Activated T-cell treated with anti-CD3 and anti-CD28 coated beads for 48 hours (primary cell): ENCODE data around the gene KIF5A.
A peak's percentile ranks its signal among the peaks of the same experiment; 100 is the strongest.

Source experiments
- DNase-seq: peaks from one replicate; pipeline ENCODE4 v3.0.0-alpha.2; 2020; ENCODE audit warnings: low read depth

The KIF5A gene

GRCh38 chr12:57520053-57520818 lies 29.6 kb upstream of the KIF5A start, which contains the start of gene DDIT3:
DDIT3 (minus strand) TSS chr12:57520514; CDS start chr12:57517406, 3,108 bp downstream.
- peak; percentile 99 for DNase-seq

DNA sequence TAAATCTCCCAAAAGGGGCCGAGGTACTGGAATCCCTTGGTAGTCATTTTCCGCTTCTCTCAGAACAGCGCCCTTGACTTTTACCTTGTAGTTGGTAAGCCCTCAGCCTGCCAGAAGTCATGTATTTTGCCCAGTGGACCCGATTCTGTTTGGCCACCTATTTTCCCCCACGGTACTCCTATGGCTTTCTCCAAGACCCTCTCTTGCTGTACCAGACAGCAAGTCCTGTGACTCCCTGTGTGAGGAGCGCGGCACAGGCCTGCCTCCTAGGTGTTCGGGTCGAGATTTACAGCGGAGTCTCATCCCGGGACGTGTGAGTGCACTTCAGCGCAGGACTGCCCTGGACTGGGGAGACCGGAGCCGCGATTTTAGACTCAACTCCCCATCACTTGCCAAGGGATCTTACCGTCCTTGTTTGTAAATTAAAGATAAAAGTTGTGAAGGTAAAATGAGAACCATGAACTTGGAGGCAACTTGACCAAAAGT lies 28.3 kb upstream of the KIF5A start:
- peak; percentile 13 for DNase-seq

GRCh38 chr12:57522011-57522886 lies 27.6 kb upstream of the KIF5A start, which contains the start of gene MBD6:
MBD6 (plus strand) TSS chr12:57522824; CDS start chr12:57524304, 1,480 bp downstream.
- DNase-seq = peak; percentile 93

- no peak for DNase-seq
These were observed 26.7 kb upstream of the KIF5A start for GRCh38 chr12:57522887-57523705.

- no peak for DNase-seq
These were observed 25.9 kb upstream of the KIF5A start for GRCh38 chr12:57523706-57524614.

GRCh38 chr12:57524814-57525614 lies 24.8 kb upstream of the KIF5A start:
- no peak for DNase-seq

DNA sequence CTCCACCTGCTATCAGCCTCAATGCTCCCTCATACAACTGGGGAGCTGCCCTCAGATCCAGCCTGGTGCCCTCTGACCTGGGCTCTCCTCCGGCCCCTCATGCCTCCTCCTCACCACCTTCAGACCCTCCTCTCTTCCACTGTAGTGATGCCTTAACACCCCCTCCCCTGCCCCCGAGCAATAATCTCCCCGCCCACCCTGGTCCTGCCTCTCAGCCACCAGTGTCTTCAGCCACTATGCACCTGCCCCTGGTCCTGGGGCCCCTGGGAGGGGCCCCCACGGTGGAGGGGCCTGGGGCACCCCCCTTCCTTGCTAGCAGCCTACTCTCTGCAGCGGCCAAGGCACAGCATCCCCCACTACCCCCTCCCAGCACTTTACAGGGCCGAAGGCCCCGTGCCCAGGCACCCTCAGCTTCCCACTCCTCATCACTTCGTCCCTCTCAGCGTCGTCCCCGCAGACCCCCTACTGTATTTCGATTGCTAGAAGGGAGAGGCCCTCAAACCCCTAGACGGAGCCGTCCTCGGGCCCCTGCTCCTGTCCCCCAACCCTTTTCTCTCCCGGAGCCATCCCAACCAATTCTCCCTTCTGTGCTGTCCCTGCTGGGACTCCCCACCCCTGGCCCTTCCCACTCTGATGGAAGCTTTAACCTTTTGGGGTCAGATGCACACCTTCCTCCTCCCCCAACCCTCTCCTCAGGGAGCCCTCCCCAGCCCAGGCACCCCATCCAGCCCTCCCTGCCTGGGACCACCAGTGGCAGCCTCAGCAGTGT lies 24.0 kb upstream of the KIF5A start:
- DNase-seq = no peak

- no peak for DNase-seq
These were observed 23.2 kb upstream of the KIF5A start for GRCh38 chr12:57526477-57527126.

DNA sequence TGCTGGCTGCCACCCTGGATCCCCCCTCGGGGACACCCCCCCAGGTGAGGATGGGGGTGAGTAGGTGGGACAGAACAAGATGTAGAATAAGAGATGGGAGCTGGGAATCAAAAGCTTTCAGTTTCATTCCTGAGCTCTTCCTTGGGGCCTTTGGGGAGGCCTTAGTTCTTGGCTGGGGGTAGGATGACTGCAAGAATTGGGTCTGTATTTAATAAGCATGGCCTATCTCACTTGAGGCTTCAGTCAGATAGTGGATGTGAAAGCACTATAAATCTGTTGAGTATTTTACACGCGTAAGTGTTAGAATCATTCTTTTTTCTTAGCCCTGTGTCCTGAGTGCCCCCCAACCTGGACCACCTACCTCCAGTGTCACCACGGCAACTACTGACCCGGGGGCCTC lies 22.7 kb upstream of the KIF5A start:
- no peak for DNase-seq

GRCh38 chr12:57528176-57528575 lies 21.7 kb upstream of the KIF5A start:
- DNase-seq = no peak

GRCh38 chr12:57528831-57529555 lies 20.9 kb upstream of the KIF5A start:
- no peak for DNase-seq

DNA sequence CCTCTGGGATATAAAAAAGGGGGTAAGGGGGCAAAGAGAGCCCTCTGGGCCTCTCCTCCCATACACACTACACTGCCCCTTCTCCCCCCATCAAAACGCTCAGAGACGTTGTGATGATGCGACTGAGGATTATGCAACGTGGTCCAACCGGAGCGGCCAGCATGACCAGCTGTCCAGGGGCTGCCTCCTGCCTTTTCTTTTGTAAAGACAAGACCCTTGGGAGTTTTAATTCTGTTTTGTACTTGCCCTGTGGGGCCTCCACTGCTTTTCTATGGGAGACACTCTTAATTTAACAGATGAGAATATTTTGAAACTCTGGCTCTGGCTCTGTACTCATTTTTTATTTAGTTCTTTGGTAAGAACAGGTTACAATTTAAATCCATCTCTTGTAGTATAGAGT lies 20.0 kb upstream of the KIF5A start:
- DNase-seq = no peak

GRCh38 chr12:57530396-57531142 lies 19.3 kb upstream of the KIF5A start:
- DNase-seq = no peak

DNA sequence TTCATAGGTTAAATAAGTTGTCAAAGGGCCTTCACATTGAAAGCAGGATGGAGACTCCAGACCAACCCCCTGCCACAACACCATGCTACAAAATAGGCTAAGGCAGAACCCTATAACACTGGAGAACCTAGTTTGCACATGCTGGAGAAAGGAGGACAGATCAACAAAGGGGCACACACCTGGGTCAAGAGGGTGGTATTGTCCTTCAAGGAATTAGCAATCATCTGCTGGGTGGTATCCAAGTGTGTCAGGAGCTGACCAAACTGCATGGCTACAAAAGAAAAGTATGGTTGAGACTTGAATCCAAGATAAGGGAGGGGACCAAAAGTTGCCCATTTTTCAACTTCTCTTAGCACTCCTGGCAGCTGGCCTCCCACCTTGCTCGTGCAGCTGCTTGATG lies 18.0 kb upstream of the KIF5A start:
- no peak for DNase-seq

- DNase-seq = no peak
These were observed 16.7 kb upstream of the KIF5A start for GRCh38 chr12:57533108-57533507.

GRCh38 chr12:57534250-57534649 lies 15.6 kb upstream of the KIF5A start:
- DNase-seq = no peak

GRCh38 chr12:57534991-57535543 lies 14.8 kb upstream of the KIF5A start:
- no peak for DNase-seq
